Subcutaneous abdominal adipose tissue (tissue), 5 donors: ENCODE results near the gene CLEC7A.
A peak's percentile ranks its signal among the peaks of the same experiment; 100 is the strongest.

Experiments used
- H3K27ac ChIP-seq: one replicate; pipeline ENCODE4 v1.7.0; 2013; ENCODE audit warnings: low read depth, mild to moderate bottlenecking, inconsistent platforms, low read length, moderate library complexity
- H3K27me3 ChIP-seq, 5 donors: one replicate each; pipeline ENCODE4 v1.7.0; 2013; ENCODE audit warnings: low read length in 5 of 5, inconsistent platforms in 1 of 5; ENCODE audit not compliant: control insufficient read depth in 5 of 5, insufficient read depth in 4 of 5
- H3K36me3 ChIP-seq, 5 donors: one replicate each; pipeline ENCODE4 v1.7.0; 2013; ENCODE audit warnings: low read length in 5 of 5; ENCODE audit not compliant: control insufficient read depth in 5 of 5, insufficient read depth in 5 of 5
- H3K4me1 ChIP-seq, 5 donors: one replicate each; pipeline ENCODE4 v1.7.0; 2013; ENCODE audit warnings: low read length in 5 of 5, mild to moderate bottlenecking in 3 of 5, moderate library complexity in 1 of 5; ENCODE audit not compliant: control insufficient read depth in 5 of 5, insufficient read depth in 5 of 5
- H3K4me3 ChIP-seq, 5 donors: one replicate each; pipeline ENCODE4 v1.7.0; 2013; ENCODE audit warnings: low read length in 5 of 5, low read depth in 1 of 5
- H3K9ac ChIP-seq, 5 donors: one replicate each; pipeline ENCODE4 v1.7.0; 2013; ENCODE audit warnings: low read length in 5 of 5, mild to moderate bottlenecking in 4 of 5, moderate library complexity in 3 of 5
- H3K9me3 ChIP-seq, 5 donors: one replicate each; pipeline ENCODE4 v1.7.0; 2013; ENCODE audit warnings: low read length in 5 of 5; ENCODE audit not compliant: control insufficient read depth in 5 of 5
- donor health status: healthy.
- donor health status: healthy.
- donor health status: healthy.
- donor health status: healthy.
- donor health status: healthy.

CLEC7A gene

GRCh38 chr12:10130042-10130441 is at the start of gene CLEC7A:
CLEC7A (minus strand) TSS chr12:10130199; CDS start chr12:10130082, 117 bp downstream.
- H3K4me3 ChIP-seq = peak within 1 kb of the TSS in 1 of 5 donors; percentile 23
- H3K9ac ChIP-seq = peak within 1 kb of the TSS in 1 of 5 donors; percentile 16

GRCh38 chr12:10179776-10180181 is 49.8 kb upstream of the CLEC7A start:
- no peak overlapping the region for H3K27ac ChIP-seq
- no peaks in the 10 kb centered on the region for H3K36me3 ChIP-seq
- H3K27me3 ChIP-seq = peaks cover 0 to 5% (median 2%) of the 10 kb centered on the region in 5 donors
- H3K9ac ChIP-seq = no peak overlapping the region
- peaks cover 0 to 5% (median 0%) of the 10 kb centered on the region in 5 donors for H3K4me1 ChIP-seq
- H3K4me3 ChIP-seq = no peak overlapping the region
- H3K9me3 ChIP-seq = no peaks in the 10 kb centered on the region

More at GRCh38 chr12:10130042-10130441, at the start of gene CLEC7A:
- Histone ChIP-seq H3K27me3 (no peaks in the 10 kb centered on the region), H3K36me3 (no peaks in the 10 kb centered on the region), H3K27ac (no peak within 1 kb of the TSS), H3K4me1 (peaks cover 0 to 2% (median 0%) of the 10 kb centered on the region in 5 donors), H3K9me3 (no peaks in the 10 kb centered on the region)

- H3K9ac ChIP-seq = no peak within 1 kb of the TSS
- no peaks in the 10 kb centered on the region for H3K9me3 ChIP-seq
- H3K4me1 ChIP-seq = no peaks in the 10 kb centered on the region
- H3K27me3 ChIP-seq = peaks cover 0 to 2% (median 0%) of the 10 kb centered on the region in 5 donors
- H3K36me3 ChIP-seq = no peaks in the 10 kb centered on the region
- H3K27ac ChIP-seq = no peak within 1 kb of the TSS
- no peak within 1 kb of the TSS for H3K4me3 ChIP-seq
Observed at GRCh38 chr12:10178821-10179220, 48.8 kb upstream of the CLEC7A start, which contains the start of gene TMEM52B. TMEM52B (plus strand) TSS chr12:10179032; CDS start chr12:10179575, 543 bp downstream.

- no peaks in the 10 kb centered on the region for H3K27me3 ChIP-seq
- H3K9me3 ChIP-seq = no peaks in the 10 kb centered on the region
- H3K9ac ChIP-seq = no peak overlapping the region
- H3K4me1 ChIP-seq = no peaks in the 10 kb centered on the region
- H3K4me3 ChIP-seq = no peak overlapping the region
- H3K27ac ChIP-seq = no peak overlapping the region
- no peaks in the 10 kb centered on the region for H3K36me3 ChIP-seq
Observed at GRCh38 chr12:10175846-10176636, 46.0 kb upstream of the CLEC7A start.

- Histone ChIP-seq H3K27ac (no peak overlapping the region), H3K9ac (no peak overlapping the region), H3K36me3 (no peaks in the 10 kb centered on the region), H3K4me1 (no peaks in the 10 kb centered on the region), H3K9me3 (no peaks in the 10 kb centered on the region), H3K4me3 (no peak overlapping the region), H3K27me3 (no peaks in the 10 kb centered on the region)
Observed at GRCh38 chr12:10174986-10175614, 45.1 kb upstream of the CLEC7A start.

- Histone ChIP-seq H3K27ac (no peak within 1 kb of the TSS), H3K9me3 (no peaks in the 10 kb centered on the region), H3K9ac (no peak within 1 kb of the TSS), H3K4me3 (no peak within 1 kb of the TSS), H3K27me3 (no peaks in the 10 kb centered on the region), H3K4me1 (peaks cover 0 to 9% (median 2%) of the 10 kb centered on the region in 5 donors), H3K36me3 (no peaks in the 10 kb centered on the region)
Observed at GRCh38 chr12:10171973-10172728, 42.2 kb upstream of the CLEC7A start, which contains the start of gene OLR1. OLR1 (minus strand) TSS chr12:10172132; CDS start chr12:10172077, 55 bp downstream.

GRCh38 chr12:10170216-10170615 is 40.2 kb upstream of the CLEC7A start:
- Histone ChIP-seq H3K9me3 (no peaks in the 10 kb centered on the region), H3K36me3 (no peaks in the 10 kb centered on the region), H3K9ac (no peak overlapping the region), H3K27ac (no peak overlapping the region), H3K27me3 (no peaks in the 10 kb centered on the region), H3K4me3 (no peak overlapping the region), H3K4me1 (peaks cover 0 to 14% (median 3%) of the 10 kb centered on the region in 5 donors)

- Histone ChIP-seq H3K27me3 (no peaks in the 10 kb centered on the region), H3K9me3 (no peaks in the 10 kb centered on the region), H3K36me3 (no peaks in the 10 kb centered on the region), H3K4me1 (peaks cover 0 to 14% (median 3%) of the 10 kb centered on the region in 5 donors), H3K4me3 (no peak overlapping the region), H3K27ac (no peak overlapping the region), H3K9ac (no peak overlapping the region)
Observed at GRCh38 chr12:10169104-10169503, 39.1 kb upstream of the CLEC7A start.

- no peak overlapping the region for H3K4me3 ChIP-seq
- no peaks in the 10 kb centered on the region for H3K36me3 ChIP-seq
- no peaks in the 10 kb centered on the region for H3K9me3 ChIP-seq
- H3K4me1 ChIP-seq = peaks cover 0 to 14% (median 3%) of the 10 kb centered on the region in 5 donors
- H3K9ac ChIP-seq = no peak overlapping the region
- H3K27me3 ChIP-seq = no peaks in the 10 kb centered on the region
- no peak overlapping the region for H3K27ac ChIP-seq
Observed at GRCh38 chr12:10167599-10167998, 37.6 kb upstream of the CLEC7A start.
